ENCODE results near the gene NUDT6. TPM values are rescaled to one million over a fixed set of nuclear protein-coding genes. Genes with fewer than 3 reads are reported as not detected.

The NUDT6 gene
- total RNA-seq, 1 experiment from 2014 or later: 9.0 TPM

GRCh38 chr4:122952028-122952427, 29.6 kb upstream of the NUDT6 start (continued):
- TF ChIP-seq REST (IDR thresholded peaks at IDR 0.05; ENCODE audit: low read depth): no peak
- TF ChIP-seq, protein P1, sequence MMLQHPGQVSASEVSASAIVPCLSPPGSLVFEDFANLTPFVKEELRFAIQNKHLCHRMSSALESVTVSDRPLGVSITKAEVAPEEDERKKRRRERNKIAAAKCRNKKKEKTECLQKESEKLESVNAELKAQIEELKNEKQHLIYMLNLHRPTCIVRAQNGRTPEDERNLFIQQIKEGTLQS (IDR thresholded peaks at IDR 0.05): no peak
- no peak for TF ChIP-seq ELF1 (IDR thresholded peaks at IDR 0.05; ENCODE audit: borderline replicate concordance, low read depth)
- TF ChIP-seq YY1 (IDR thresholded peaks at IDR 0.05; ENCODE audit: extremely low read depth, insufficient replicate concordance, low read depth, low read length): no peak
- no peak for TF ChIP-seq EZH2phosphoT487 (IDR thresholded peaks at IDR 0.05; ENCODE audit: borderline replicate concordance)
- TF ChIP-seq CEBPB (IDR thresholded peaks at IDR 0.05; ENCODE audit: low read depth): no peak

DNA sequence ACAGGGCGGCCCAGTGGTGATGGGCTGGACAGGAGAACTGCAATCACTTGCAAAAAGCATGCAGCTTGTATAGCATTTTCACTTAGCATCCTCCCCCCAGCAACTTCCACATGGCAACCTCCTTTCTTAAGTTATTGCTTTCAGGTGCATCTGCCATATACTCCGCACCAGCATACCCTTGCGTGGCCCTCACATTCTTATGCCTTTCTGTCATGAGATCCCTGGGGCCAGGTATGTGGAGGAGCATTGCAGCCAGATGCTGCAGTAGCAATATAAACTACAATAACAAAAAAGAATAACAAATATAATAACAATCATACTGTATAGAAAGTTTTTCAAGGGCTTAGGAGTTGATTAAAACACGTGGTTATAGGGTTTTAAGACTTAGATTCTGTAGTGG, 26.3 kb upstream of the NUDT6 start:
- H4K20me1 ChIP-seq (ENCODE audit: insufficient read depth): no peaks in the 10 kb centered on the region
- H3K27me3 ChIP-seq (ENCODE audit: insufficient read depth, low read length): no peaks in the 10 kb centered on the region
- no peak for TF ChIP-seq POLR2A (IDR thresholded peaks at IDR 0.05; ENCODE audit: borderline replicate concordance, extremely low read depth, insufficient read depth, insufficient read length)
- TF ChIP-seq EZH2 (IDR thresholded peaks at IDR 0.05): no peak
- no peak for TF ChIP-seq SIN3A (IDR thresholded peaks at IDR 0.05; ENCODE audit: low read depth)
- TF ChIP-seq CEBPB (IDR thresholded peaks at IDR 0.05; ENCODE audit: low read depth): no peak
- TF ChIP-seq FOSL1 (IDR thresholded peaks at IDR 0.05; ENCODE audit: low read depth): no peak
- TF ChIP-seq, protein P2, sequence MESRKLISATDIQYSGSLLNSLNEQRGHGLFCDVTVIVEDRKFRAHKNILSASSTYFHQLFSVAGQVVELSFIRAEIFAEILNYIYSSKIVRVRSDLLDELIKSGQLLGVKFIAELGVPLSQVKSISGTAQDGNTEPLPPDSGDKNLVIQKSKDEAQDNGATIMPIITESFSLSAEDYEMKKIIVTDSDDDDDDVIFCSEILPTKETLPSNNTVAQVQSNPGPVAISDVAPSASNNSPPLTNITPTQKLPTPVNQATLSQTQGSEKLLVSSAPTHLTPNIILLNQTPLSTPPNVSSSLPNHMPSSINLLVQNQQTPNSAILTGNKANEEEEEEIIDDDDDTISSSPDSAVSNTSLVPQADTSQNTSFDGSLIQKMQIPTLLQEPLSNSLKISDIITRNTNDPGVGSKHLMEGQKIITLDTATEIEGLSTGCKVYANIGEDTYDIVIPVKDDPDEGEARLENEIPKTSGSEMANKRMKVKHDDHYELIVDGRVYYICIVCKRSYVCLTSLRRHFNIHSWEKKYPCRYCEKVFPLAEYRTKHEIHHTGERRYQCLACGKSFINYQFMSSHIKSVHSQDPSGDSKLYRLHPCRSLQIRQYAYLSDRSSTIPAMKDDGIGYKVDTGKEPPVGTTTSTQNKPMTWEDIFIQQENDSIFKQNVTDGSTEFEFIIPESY (IDR thresholded peaks at IDR 0.05; ENCODE audit: extremely low read depth, insufficient replicate concordance, low read length): no peak
- no peak for TF ChIP-seq EZH2phosphoT487 (IDR thresholded peaks at IDR 0.05; ENCODE audit: borderline replicate concordance)
- H3K9ac ChIP-seq (ENCODE audit: low read length): no peak overlapping the region
- H3K36me3 ChIP-seq (ENCODE audit: control insufficient read depth in 1 of 2, insufficient read depth in 2 of 2, low read length in 2 of 2): peaks cover 10 to 20% of the 10 kb centered on the region in 2 experiments; a peak in 3 of 4 replicates
- intact Hi-C loops (cut with micrococcal nuclease): no loop called here
- H3K27ac ChIP-seq (ENCODE audit: low read depth, low read length): no peak overlapping the region
- no peaks in the 10 kb centered on the region for H3K9me2 ChIP-seq (ENCODE audit: insufficient read depth)
- CTCF ChIA-PET: no interaction called here
- H3K4me2 ChIP-seq (ENCODE audit: low read length): no peak overlapping the region
- H3K79me2 ChIP-seq (ENCODE audit: insufficient read depth, low read length): no peaks in the 10 kb centered on the region; the same call in 1 of the 2 replicates
- H3K4me1 ChIP-seq (ENCODE audit: control insufficient read depth in 1 of 2, insufficient read depth in 2 of 2, low read length in 2 of 2): no peaks in the 10 kb centered on the region
- H3K9me3 ChIP-seq (ENCODE audit: control insufficient read depth in 1 of 2, insufficient read depth in 1 of 2, low read depth in 1 of 2, low read length in 2 of 2): no peaks in the 10 kb centered on the region
- ATAC-seq (no peak), DNase-seq (ENCODE audit: low read depth, low spot score) (no peak)
- RAD21 ChIA-PET (ENCODE audit: low non-redundant PET in 1 of 2, low total read pairs in 2 of 2, uncharacterized antibody in 2 of 2, unreplicated experiment in 2 of 2): no interaction called here
- POLR2A ChIA-PET: no interaction called here
- no TSS peak for BruUV-seq (replicated peaks)
- no peak overlapping the region for H2AFZ ChIP-seq (ENCODE audit: low read depth, low read length, poor library complexity, severe bottlenecking)
- H3K4me3 ChIP-seq (replicated peaks in 1 of 2; ENCODE audit: low read depth in 1 of 2, low read length in 2 of 2): no peak overlapping the region
